HG02588 (cell line): ENCODE measurements around the gene POGK.

Experiments used
- ATAC-seq: cut with Tn5 transposase; IDR thresholded peaks from one replicate; pipeline ENCODE4 v1.9.1; 2021; ENCODE audit warnings: mild to moderate bottlenecking, moderate library complexity; ENCODE audit not compliant: unreplicated experiment

POGK gene

GRCh38 chr1:166900987-166901386 is 61.7 kb downstream of the POGK start:
- no peak for ATAC-seq

- no peak for ATAC-seq
Observed at GRCh38 chr1:166902279-166902678, 63.0 kb downstream of the POGK start.

GRCh38 chr1:166903232-166903631 is 64.0 kb downstream of the POGK start:
- ATAC-seq = no peak

- no peak for ATAC-seq
Observed at GRCh38 chr1:166905136-166905535, 65.9 kb downstream of the POGK start.

GRCh38 chr1:166905900-166906299 is 66.6 kb downstream of the POGK start:
- no peak for ATAC-seq
